Measurements from ENCODE around the gene EXOC3L2.

GRCh38 chr19:45180936-45181335, 64.3 kb downstream of the EXOC3L2 start:
- TF ChIP-seq CTCF (conservative IDR thresholded peaks at IDR 0.05 in 1 of 2, IDR thresholded peaks at IDR 0.05 in 1 of 2; ENCODE audit: extremely low read depth in 1 of 2, insufficient read depth in 1 of 2, low read depth in 1 of 2, low read length in 2 of 2) (no peak), EZH2 (IDR thresholded peaks at IDR 0.05; ENCODE audit: borderline replicate concordance, low read length) (no peak)
